ENCODE data around the gene LRP2. TPM values are rescaled to one million over a fixed set of nuclear protein-coding genes. Genes with fewer than 3 reads are reported as not detected.

The LRP2 gene
- total and polyA plus RNA-seq, 2 of the 8 experiments (the other 6 are each of a cell fraction or from before 2014, with no cell fraction given) = 2.0 to 2.9 TPM

GRCh38 chr2:169358016-169358415 is 4.3 kb downstream of the LRP2 start:
- H3K9ac ChIP-seq (replicated peaks in 1 of 4; ENCODE audit: extremely low read depth in 1 of 4, low read depth in 3 of 4, low read length in 3 of 4) = no peak overlapping the region
- DNase-seq (ENCODE audit: low read depth in 1 of 2, low spot score in 2 of 2) = no peak
- no peak overlapping the region for H3K4me2 ChIP-seq (ENCODE audit: insufficient read depth in 1 of 2, low read depth in 2 of 2, low read length in 2 of 2)
- H3K27ac ChIP-seq (ENCODE audit: low read depth, low read length) = no peak overlapping the region
- no peak overlapping the region for H4K91ac ChIP-seq (replicated peaks; ENCODE audit: insufficient read length, low read length)
- POLR2A ChIA-PET (ENCODE audit: partially characterized antibody) = no interaction called here
- no peak overlapping the region for H3K18ac ChIP-seq (ENCODE audit: extremely low read depth, low read length)
- peaks cover 0 to 4% of the 10 kb centered on the region in 2 experiments for H4K20me1 ChIP-seq (replicated peaks in 1 of 2; ENCODE audit: control insufficient read depth in 1 of 2, insufficient read depth in 2 of 2, low read length in 2 of 2)
- no peak overlapping the region for H2AFZ ChIP-seq (ENCODE audit: low read length)
- H3K79me2 ChIP-seq (ENCODE audit: control insufficient read depth in 1 of 2, insufficient read depth in 2 of 2, low read length in 2 of 2) = no peaks in the 10 kb centered on the region
- no peaks in the 10 kb centered on the region for H3K9me3 ChIP-seq (ENCODE audit: insufficient read depth in 2 of 2, low read depth in 1 of 2, low read length in 1 of 2)
- no peaks in the 10 kb centered on the region for H3K79me1 ChIP-seq (ENCODE audit: low read depth, low read length)
- H3K4me3 ChIP-seq (ENCODE audit: extremely low read depth in 1 of 4, insufficient read depth in 2 of 4, low read depth in 3 of 4, low read length in 4 of 4) = no peak overlapping the region
- no peak overlapping the region for H2BK5ac ChIP-seq (ENCODE audit: low read depth, low read length)
- no peak overlapping the region for H3K14ac ChIP-seq (ENCODE audit: insufficient read length)
- no peak overlapping the region for H3K23ac ChIP-seq (ENCODE audit: insufficient read length)
- H2BK120ac ChIP-seq (replicated peaks; ENCODE audit: low read depth, low read length) = no peak overlapping the region
- H3K36me3 ChIP-seq (ENCODE audit: control insufficient read depth in 2 of 4, insufficient read depth in 4 of 4, low read length in 3 of 4) = no peaks in the 10 kb centered on the region
- H3K56ac ChIP-seq (replicated peaks; ENCODE audit: insufficient read length, low read depth, low read length) = no peak overlapping the region
- no peak overlapping the region for H3K4ac ChIP-seq (replicated peaks; ENCODE audit: insufficient read length, low read depth, low read length)
- H4K5ac ChIP-seq (ENCODE audit: insufficient read length, low read depth, low read length) = no peak overlapping the region
- H3K27me3 ChIP-seq (replicated peaks in 1 of 4; ENCODE audit: control insufficient read depth in 3 of 4, extremely low read depth in 1 of 4, insufficient read depth in 3 of 4, low read length in 3 of 4) = peaks cover 13 to 31% (median 27%) of the 10 kb centered on the region in 4 experiments
- FAIRE-seq = no peak
- 84% methylated on average over 2 of the region's 2 CpGs; no CpG with 5 or more reads in 1 of the 2 experiments for WGBS, 2 experiments (ENCODE audit: extremely low coverage in 1 of 2, insufficient coverage in 1 of 2, insufficient read length in 1 of 2, insufficient replicate concordance in 2 of 2, low coverage in 1 of 2, low lambda C conversion rate in 2 of 2, missing lambda C conversion rate in 1 of 2)
- TF ChIP-seq PHF8 (conservative IDR thresholded peaks at IDR 0.05; ENCODE audit: low read depth, low read length) = no peak
- no peak for TF ChIP-seq ZNF274 (IDR thresholded peaks at IDR 0.05; ENCODE audit: borderline replicate concordance, extremely low read depth, low read length)
- TF ChIP-seq SAP30 (IDR thresholded peaks at IDR 0.05; ENCODE audit: insufficient read depth, insufficient replicate concordance, low read length) = no peak
- no peak for TF ChIP-seq TAF7 (optimal IDR thresholded peaks at IDR 0.05; ENCODE audit: borderline replicate concordance, low read depth, low read length)
- TF ChIP-seq JUN (IDR thresholded peaks at IDR 0.05; ENCODE audit: low read depth, low read length) = no peak
- no peak for TF ChIP-seq SRF (IDR thresholded peaks at IDR 0.05; ENCODE audit: low read depth, low read length)
- no peak for TF ChIP-seq SP4 (IDR thresholded peaks at IDR 0.05; ENCODE audit: low read length)
- TF ChIP-seq EGR1 (IDR thresholded peaks at IDR 0.05; ENCODE audit: borderline replicate concordance, low read depth, low read length) = no peak
- TF ChIP-seq CBX8 (IDR thresholded peaks at IDR 0.05; ENCODE audit: borderline replicate concordance, low read depth, low read length) = no peak
- no peak for TF ChIP-seq CHD1 (IDR thresholded peaks at IDR 0.05; ENCODE audit: low read depth, low read length)
- TF ChIP-seq SIRT6 (IDR thresholded peaks at IDR 0.05; ENCODE audit: low read length) = no peak
- no peak for TF ChIP-seq SIX5 (IDR thresholded peaks at IDR 0.05; ENCODE audit: low read depth, low read length)
- TF ChIP-seq KDM4A (IDR thresholded peaks at IDR 0.05; ENCODE audit: low read depth, low read length, severe bottlenecking) = no peak
- TF ChIP-seq TAF1 (IDR thresholded peaks at IDR 0.05; ENCODE audit: low read depth, low read length) = no peak
- TF ChIP-seq TEAD4 (IDR thresholded peaks at IDR 0.05; ENCODE audit: low read depth, low read length) = no peak
- peaks cover 18% of the 10 kb centered on the region for H3K23me2 ChIP-seq (ENCODE audit: low read depth, low read length)
- H3K4me1 ChIP-seq (replicated peaks in 1 of 4; ENCODE audit: control insufficient read depth in 3 of 4, insufficient read depth in 4 of 4, low read length in 3 of 4) = peaks cover 0 to 5% (median 4%) of the 10 kb centered on the region in 4 experiments; a peak in 6 of 7 replicates
- no peak overlapping the region for H2BK12ac ChIP-seq (ENCODE audit: low read depth, low read length)
- H4K8ac ChIP-seq (ENCODE audit: extremely low read depth, insufficient read depth, low read length) = no peak overlapping the region
- CTCF ChIA-PET (ENCODE audit: partially characterized antibody) = interaction anchor here (0.6 to 1.7 kb wide), 4 partner anchors 34 to 1000 kb away, joined by 3 to 4 read pairs (median 3); no protein-coding TSS in a partner anchor
- no peak overlapping the region for H2AK5ac ChIP-seq (ENCODE audit: low read depth, low read length)
- H2BK15ac ChIP-seq (ENCODE audit: low read length) = no peak overlapping the region
- no peak overlapping the region for H2BK20ac ChIP-seq (ENCODE audit: low read length)

Measured in H1 (cell line).